Caco-2 (cell line): Measurements from ENCODE around the gene POTEM. TPM values are rescaled to one million over a fixed set of nuclear protein-coding genes. Genes with fewer than 3 reads are reported as not detected.
"Not testable (repeated sequence)": the region's sequence is repeated elsewhere in the genome, so short reads cannot be mapped to it uniquely, and the experiment has no call there.

Experiments used
- BruUV-seq: library from RNA; stranded (reverse); fragments of 400-500 nt; replicated peaks from 2 replicates; lab custom pipeline; 2021; lab: Mats Ljungman, UMichigan
- CTCF ChIA-PET: fragments of 300-600 bp; sonication (Branson Sonifier 250); formaldehyde crosslinking; loops from one replicate; lab custom pipeline; 2022; ENCODE audit warnings: antibody characterized with exemption; lab: Charles Lee
- POLR2A ChIA-PET: fragments of 300-600 bp; sonication (Branson Sonifier 250); formaldehyde crosslinking; loops from one replicate; lab custom pipeline; 2022; ENCODE audit warnings: antibody characterized with exemption; lab: Charles Lee
- DNase-seq, 2 experiments: peaks; one replicate each; pipeline versions ENCODE4 v3.0.0 to v3.0.0-alpha.2; 2020 to 2022
- H3K27me3 ChIP-seq: replicated peaks from 2 replicates; pipeline ENCODE4 v1.6.0; 2011; ENCODE audit warnings: low read length; ENCODE audit not compliant: control insufficient read depth, insufficient read depth
- H3K36me3 ChIP-seq: 2 replicates; pipeline ENCODE4 v1.5.1; 2011; ENCODE audit warnings: low read length; ENCODE audit not compliant: control insufficient read depth, insufficient read depth
- H3K4me1 ChIP-seq: fragments of 250-450 bp; sonication (Bioruptor Pico); 2 replicates; pipeline ENCODE4 v1.5.1; 2020; ENCODE audit warnings: mild to moderate bottlenecking
- H3K4me3 ChIP-seq: 2 replicates; pipeline ENCODE4 v1.5.1; 2011; ENCODE audit warnings: low read depth, mild to moderate bottlenecking, control low read depth, low read length
- H3K9me3 ChIP-seq: fragments of 250-450 bp; sonication (Bioruptor Pico); 2 replicates; pipeline ENCODE4 v1.5.1; 2020; ENCODE audit warnings: mild to moderate bottlenecking, moderate library complexity
- H3K27ac Mint-ChIP-seq: one replicate; pipeline ENCODE4 v1.8.0; 2022; ENCODE audit warnings: mixed read lengths; ENCODE audit not compliant: unreplicated experiment
- H3K27me3 Mint-ChIP-seq: one replicate; pipeline ENCODE4 v1.8.0; 2022; ENCODE audit warnings: mixed read lengths; ENCODE audit not compliant: insufficient read depth, unreplicated experiment
- H3K36me3 Mint-ChIP-seq: one replicate; pipeline ENCODE4 v1.8.0; 2022; ENCODE audit warnings: mild to moderate bottlenecking, mixed read lengths; ENCODE audit not compliant: insufficient read depth, unreplicated experiment
- H3K4me1 Mint-ChIP-seq: one replicate; pipeline ENCODE4 v1.8.0; 2022; ENCODE audit warnings: low read depth, mixed read lengths; ENCODE audit not compliant: unreplicated experiment
- H3K4me3 Mint-ChIP-seq: one replicate; pipeline ENCODE4 v1.8.0; 2022; ENCODE audit warnings: mild to moderate bottlenecking, moderate library complexity, mixed read lengths; ENCODE audit not compliant: unreplicated experiment
- H3K9me3 Mint-ChIP-seq: one replicate; pipeline ENCODE4 v1.8.0; 2022; ENCODE audit warnings: mixed read lengths; ENCODE audit not compliant: unreplicated experiment
- intact Hi-C: fragments of 100-400 bp; cut with micrococcal nuclease; formaldehyde crosslinking; loops from one replicate; pipeline ENCODE4 v1.10.0; 2022; ENCODE audit not compliant: unreplicated experiment
- total RNA-seq: library from RNA; stranded (reverse); gene quantifications from 2 replicates; pipeline ENCODE4 v1.2.3, GENCODE V29; 2022

POTEM gene
- total RNA-seq, 1 experiment from 2014 or later = not detected

- CTCF ChIA-PET, H3K4me3 ChIP-seq, H3K36me3 ChIP-seq, H3K27me3 ChIP-seq, H3K9me3 Mint-ChIP-seq, H3K9me3 ChIP-seq, intact Hi-C loops, POLR2A ChIA-PET, H3K4me1 Mint-ChIP-seq, H3K4me3 Mint-ChIP-seq, DNase-seq, BruUV-seq, H3K36me3 Mint-ChIP-seq, H3K27ac Mint-ChIP-seq, H3K4me1 ChIP-seq, H3K27me3 Mint-ChIP-seq: not testable (repeated sequence)
Measured at GRCh38 chr14:19027895-19028294, 60.7 kb downstream of the POTEM start.

DNA sequence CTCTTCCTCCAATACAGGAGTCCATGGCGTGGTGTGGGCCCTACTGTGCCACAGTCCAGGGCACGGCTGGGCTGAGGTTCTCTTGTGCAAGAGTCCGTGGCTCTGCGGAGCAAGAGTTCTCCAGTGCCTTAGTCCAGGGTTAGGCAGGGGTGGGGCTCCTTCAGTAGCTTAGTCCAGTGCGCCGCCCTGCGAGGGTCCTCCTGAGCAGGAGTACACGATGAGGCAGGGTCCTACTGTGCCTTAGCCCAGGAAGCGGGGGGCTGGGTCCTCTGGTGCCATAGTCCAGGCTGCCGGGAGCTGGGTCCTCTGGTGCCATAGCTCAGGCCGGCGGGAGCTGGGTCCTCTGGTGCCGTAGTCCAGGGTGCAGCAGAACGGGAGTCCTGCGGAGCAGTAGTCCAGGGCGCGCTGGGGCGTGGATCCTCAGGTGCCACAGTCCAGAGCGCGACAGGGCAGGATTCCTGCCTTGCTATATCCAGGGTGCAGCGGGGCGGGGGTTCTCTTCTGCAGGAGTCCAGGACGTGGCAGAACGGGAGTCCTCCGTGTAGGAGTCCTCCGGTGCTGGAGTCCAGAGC, 69.7 kb downstream of the POTEM start:
- H3K27me3 Mint-ChIP-seq, H3K9me3 ChIP-seq, POLR2A ChIA-PET, DNase-seq, H3K27me3 ChIP-seq, BruUV-seq, H3K27ac Mint-ChIP-seq, H3K36me3 ChIP-seq, H3K4me3 ChIP-seq, H3K36me3 Mint-ChIP-seq, H3K4me3 Mint-ChIP-seq, CTCF ChIA-PET, H3K9me3 Mint-ChIP-seq, H3K4me1 Mint-ChIP-seq, intact Hi-C loops, H3K4me1 ChIP-seq: not testable (repeated sequence)

DNA sequence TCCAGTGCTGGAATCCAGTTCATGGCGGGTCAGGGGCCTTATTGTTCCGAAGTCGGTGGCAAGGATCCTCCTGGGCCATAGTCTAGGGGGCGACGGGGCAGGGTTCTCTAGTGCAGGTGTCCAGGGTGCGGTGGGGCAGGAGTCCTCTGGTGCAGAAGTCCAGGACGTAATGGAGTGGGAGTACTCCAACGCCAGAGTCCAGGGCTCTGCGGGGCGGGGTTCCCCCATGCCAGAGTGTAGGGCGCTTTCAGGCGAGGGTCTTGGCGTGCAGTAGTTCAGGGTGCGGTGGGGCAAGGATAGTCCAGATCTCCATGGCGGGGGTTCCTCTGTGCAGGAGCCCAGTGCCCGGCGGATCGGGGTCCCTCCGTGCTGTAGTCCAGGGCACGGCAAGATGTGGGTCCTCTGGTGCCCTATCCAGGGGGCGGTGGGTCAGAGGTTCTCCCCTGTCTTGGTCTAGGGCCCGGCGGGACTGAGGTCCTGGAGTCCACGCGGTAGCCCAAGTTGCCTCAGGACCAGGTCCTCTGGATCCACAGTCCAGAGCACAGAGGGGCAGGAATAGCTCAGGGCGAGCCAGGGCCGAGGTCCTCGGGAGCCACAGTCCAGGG, 70.9 kb downstream of the POTEM start:
- CTCF ChIA-PET, H3K36me3 Mint-ChIP-seq, H3K36me3 ChIP-seq, H3K4me1 ChIP-seq, intact Hi-C loops, H3K4me3 ChIP-seq, H3K27ac Mint-ChIP-seq, H3K9me3 Mint-ChIP-seq, H3K9me3 ChIP-seq, BruUV-seq, H3K4me1 Mint-ChIP-seq, H3K4me3 Mint-ChIP-seq, H3K27me3 ChIP-seq, H3K27me3 Mint-ChIP-seq, POLR2A ChIA-PET: not testable (repeated sequence)
- DNase-seq = peak in 1 of 2 experiments; percentile 16

GRCh38 chr14:19038785-19039184, 71.6 kb downstream of the POTEM start:
- H3K36me3 ChIP-seq, intact Hi-C loops, H3K36me3 Mint-ChIP-seq, H3K9me3 ChIP-seq, DNase-seq, H3K4me1 Mint-ChIP-seq, H3K4me1 ChIP-seq, H3K4me3 Mint-ChIP-seq, CTCF ChIA-PET, H3K4me3 ChIP-seq, POLR2A ChIA-PET, H3K27me3 ChIP-seq, H3K27ac Mint-ChIP-seq, BruUV-seq, H3K27me3 Mint-ChIP-seq, H3K9me3 Mint-ChIP-seq: not testable (repeated sequence)

GRCh38 chr14:19043384-19043783, 76.2 kb downstream of the POTEM start:
- H3K27me3 ChIP-seq, H3K9me3 ChIP-seq, intact Hi-C loops, H3K36me3 Mint-ChIP-seq, CTCF ChIA-PET, H3K4me3 ChIP-seq, H3K27ac Mint-ChIP-seq, DNase-seq, H3K4me1 Mint-ChIP-seq, H3K9me3 Mint-ChIP-seq, H3K4me3 Mint-ChIP-seq, H3K4me1 ChIP-seq, POLR2A ChIA-PET, H3K36me3 ChIP-seq, H3K27me3 Mint-ChIP-seq, BruUV-seq: not testable (repeated sequence)
